SU-DHL-6 (cell line): Measurements from ENCODE around the gene KDM7A.

Experiments
- H2AFZ ChIP-seq: fragments of 200-600 bp; sonication (generic); 2 replicates; pipeline ENCODE4 v1.6.1; 2014; ENCODE audit warnings: low read depth, mild to moderate bottlenecking, moderate library complexity, mixed read lengths, antibody characterized with exemption, low read length; ENCODE audit not compliant: severe bottlenecking
- H3F3A ChIP-seq: fragments of 200-600 bp; shearing (Covaris generic); 2 replicates; pipeline ENCODE4 v1.6.0; 2016; ENCODE audit warnings: antibody characterized with exemption, mild to moderate bottlenecking; ENCODE audit not compliant: insufficient read depth
- H3K27ac ChIP-seq: fragments of 200-600 bp; sonication (generic); 2 replicates; pipeline ENCODE4 v1.5.1; 2016; ENCODE audit warnings: low read depth, mild to moderate bottlenecking, low read length, moderate library complexity, mixed read lengths
- H3K27me3 ChIP-seq: fragments of 200-600 bp; sonication (generic), shearing (Covaris generic); 2 replicates; pipeline ENCODE4 v1.6.0; 2014; ENCODE audit warnings: mild to moderate bottlenecking, low read length
- H3K36me3 ChIP-seq: fragments of 200-600 bp; sonication (generic); 2 replicates; pipeline ENCODE4 v1.6.1; 2014; ENCODE audit warnings: mild to moderate bottlenecking, low read length, mixed read lengths
- H3K4me2 ChIP-seq: fragments of 300-600, 200-600 bp; shearing (Covaris generic), sonication (generic); 2 replicates; pipeline ENCODE4 v1.6.0; 2014; ENCODE audit warnings: low read length, low read depth, mild to moderate bottlenecking; ENCODE audit not compliant: poor library complexity, severe bottlenecking
- H3K4me3 ChIP-seq: fragments of 200-600 bp; sonication (generic); 2 replicates; pipeline ENCODE4 v1.5.1; 2014; ENCODE audit warnings: antibody characterized with exemption, low read length, mild to moderate bottlenecking, mixed read lengths; ENCODE audit not compliant: insufficient read depth, poor library complexity, severe bottlenecking
- H3K79me2 ChIP-seq: fragments of 200-600 bp; sonication (generic); 2 replicates; pipeline ENCODE4 v1.6.1; 2014; ENCODE audit warnings: mild to moderate bottlenecking, low read length, moderate library complexity; ENCODE audit not compliant: insufficient read depth
- H3K9ac ChIP-seq: fragments of 200-600 bp; sonication (generic); 2 replicates; pipeline ENCODE4 v1.7.0; 2014; ENCODE audit warnings: mild to moderate bottlenecking, low read length
- H3K9me2 ChIP-seq: fragments of 200-600 bp; sonication (generic); replicated peaks from 2 replicates; pipeline ENCODE4 v1.6.1; 2014; ENCODE audit warnings: low read length; ENCODE audit not compliant: insufficient read depth
- H3K9me3 ChIP-seq: fragments of 200-600 bp; sonication (generic); 2 replicates; pipeline ENCODE4 v1.6.1; 2014; ENCODE audit warnings: low read length, mixed read lengths; ENCODE audit not compliant: insufficient read depth
- H4K20me1 ChIP-seq: fragments of 200-600 bp; sonication (generic); 2 replicates; pipeline ENCODE4 v1.6.1; 2014; ENCODE audit warnings: low read depth, mild to moderate bottlenecking, antibody characterized with exemption, low read length, moderate library complexity, mixed read lengths
- EZH2phosphoT487 ChIP-seq: fragments of 200-600 bp; sonication (generic), shearing (Covaris generic); conservative IDR thresholded peaks from 2 replicates; pipeline ENCODE4 v1.6.1; 2018; ENCODE audit warnings: mild to moderate bottlenecking, antibody characterized with exemption, low read length, moderate library complexity, mixed read lengths
- TF ChIP-seq, protein P1 (sequence below): fragments of 200-600 bp; sonication (generic); IDR thresholded peaks from one replicate; pipeline ENCODE4 v1.5.1; 2017; ENCODE audit warnings: antibody characterized with exemption, mild to moderate bottlenecking, low read length, moderate library complexity; ENCODE audit not compliant: insufficient read depth, poor library complexity, severe bottlenecking

The KDM7A gene

DNA sequence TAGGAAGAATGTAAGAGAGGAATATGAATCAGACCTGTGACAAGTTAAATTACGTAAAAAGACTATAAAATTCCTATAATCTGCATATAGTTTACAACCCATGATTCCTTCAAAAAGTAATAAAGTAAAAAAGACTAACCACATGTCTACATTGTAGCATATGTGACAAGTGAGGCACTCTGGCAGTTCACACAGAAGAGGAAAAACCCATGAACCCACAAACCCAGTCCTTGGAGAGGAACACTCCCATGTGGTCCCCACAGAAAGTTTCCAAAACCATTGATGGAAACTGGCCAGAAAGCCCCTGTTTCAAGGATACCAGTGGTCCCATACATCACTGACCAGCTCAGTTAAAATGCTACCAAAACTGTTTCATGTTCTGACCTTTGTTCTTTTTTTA lies 15.7 kb downstream of the KDM7A start:
- no peaks in the 10 kb centered on the region for H3K36me3 ChIP-seq
- no peak overlapping the region for H3K27ac ChIP-seq
- no peak overlapping the region for H3K4me3 ChIP-seq
- H4K20me1 ChIP-seq, result no peaks in the 10 kb centered on the region
- H3K9ac ChIP-seq, result no peak overlapping the region
- no peaks in the 10 kb centered on the region for H3K79me2 ChIP-seq
- no peak for TF ChIP-seq EZH2phosphoT487
- TF ChIP-seq, protein P1, sequence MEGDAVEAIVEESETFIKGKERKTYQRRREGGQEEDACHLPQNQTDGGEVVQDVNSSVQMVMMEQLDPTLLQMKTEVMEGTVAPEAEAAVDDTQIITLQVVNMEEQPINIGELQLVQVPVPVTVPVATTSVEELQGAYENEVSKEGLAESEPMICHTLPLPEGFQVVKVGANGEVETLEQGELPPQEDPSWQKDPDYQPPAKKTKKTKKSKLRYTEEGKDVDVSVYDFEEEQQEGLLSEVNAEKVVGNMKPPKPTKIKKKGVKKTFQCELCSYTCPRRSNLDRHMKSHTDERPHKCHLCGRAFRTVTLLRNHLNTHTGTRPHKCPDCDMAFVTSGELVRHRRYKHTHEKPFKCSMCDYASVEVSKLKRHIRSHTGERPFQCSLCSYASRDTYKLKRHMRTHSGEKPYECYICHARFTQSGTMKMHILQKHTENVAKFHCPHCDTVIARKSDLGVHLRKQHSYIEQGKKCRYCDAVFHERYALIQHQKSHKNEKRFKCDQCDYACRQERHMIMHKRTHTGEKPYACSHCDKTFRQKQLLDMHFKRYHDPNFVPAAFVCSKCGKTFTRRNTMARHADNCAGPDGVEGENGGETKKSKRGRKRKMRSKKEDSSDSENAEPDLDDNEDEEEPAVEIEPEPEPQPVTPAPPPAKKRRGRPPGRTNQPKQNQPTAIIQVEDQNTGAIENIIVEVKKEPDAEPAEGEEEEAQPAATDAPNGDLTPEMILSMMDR, result no peak
- H2AFZ ChIP-seq, result no peak overlapping the region
- no peaks in the 10 kb centered on the region for H3K9me3 ChIP-seq
- no peaks in the 10 kb centered on the region for H3F3A ChIP-seq
- H3K4me2 ChIP-seq, result no peak overlapping the region
- no peaks in the 10 kb centered on the region for H3K27me3 ChIP-seq
- no peaks in the 10 kb centered on the region for H3K9me2 ChIP-seq

DNA sequence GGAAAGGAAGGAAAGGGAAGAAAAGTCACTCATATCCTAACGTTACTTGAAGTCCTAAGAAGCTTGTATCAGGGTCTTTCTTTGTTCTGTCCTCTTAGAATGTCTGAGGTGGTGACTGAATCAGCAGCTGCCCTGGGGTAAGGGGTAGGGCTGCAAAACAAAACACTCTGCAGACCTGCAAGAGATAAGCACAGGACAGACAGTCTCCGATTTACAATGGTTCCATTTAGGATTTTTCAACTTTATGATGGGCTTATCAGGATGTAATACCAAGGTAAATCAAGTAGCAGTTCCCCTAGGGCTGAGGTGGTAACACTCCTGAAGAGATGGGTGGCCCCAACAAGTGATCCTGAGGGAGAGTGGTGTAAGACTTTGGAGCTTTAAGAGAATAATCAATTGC lies 16.5 kb downstream of the KDM7A start:
- Histone ChIP-seq H3K27me3 (no peaks in the 10 kb centered on the region), H3K9me2 (no peaks in the 10 kb centered on the region), H3K79me2 (no peaks in the 10 kb centered on the region), H3K9ac (no peak overlapping the region), H2AFZ (no peak overlapping the region), H3K36me3 (no peaks in the 10 kb centered on the region), H3K9me3 (no peaks in the 10 kb centered on the region), H3K27ac (no peak overlapping the region), H3K4me3 (no peak overlapping the region), H3K4me2 (no peak overlapping the region), H4K20me1 (no peaks in the 10 kb centered on the region), H3F3A (no peaks in the 10 kb centered on the region)
- TF ChIP-seq, protein P1, result no peak
- no peak for TF ChIP-seq EZH2phosphoT487

GRCh38 chr7:140159497-140159896 lies 17.3 kb downstream of the KDM7A start:
- Histone ChIP-seq H3K4me3 (no peak overlapping the region), H3K9me3 (no peaks in the 10 kb centered on the region), H2AFZ (no peak overlapping the region), H4K20me1 (no peaks in the 10 kb centered on the region), H3K27ac (no peak overlapping the region), H3K27me3 (no peaks in the 10 kb centered on the region), H3K9me2 (no peaks in the 10 kb centered on the region), H3K4me2 (no peak overlapping the region), H3K9ac (no peak overlapping the region), H3K79me2 (no peaks in the 10 kb centered on the region), H3F3A (no peaks in the 10 kb centered on the region), H3K36me3 (no peaks in the 10 kb centered on the region)
- TF ChIP-seq, protein P1, result no peak
- no peak for TF ChIP-seq EZH2phosphoT487
